MV-4-11 (cell line): ENCODE measurements around the gene PNPLA2.

Experiments
- DNase-seq: peaks from one replicate; lab custom pipeline; 2025; lab: John Stamatoyannopoulos, UW

Gene PNPLA2

DNA sequence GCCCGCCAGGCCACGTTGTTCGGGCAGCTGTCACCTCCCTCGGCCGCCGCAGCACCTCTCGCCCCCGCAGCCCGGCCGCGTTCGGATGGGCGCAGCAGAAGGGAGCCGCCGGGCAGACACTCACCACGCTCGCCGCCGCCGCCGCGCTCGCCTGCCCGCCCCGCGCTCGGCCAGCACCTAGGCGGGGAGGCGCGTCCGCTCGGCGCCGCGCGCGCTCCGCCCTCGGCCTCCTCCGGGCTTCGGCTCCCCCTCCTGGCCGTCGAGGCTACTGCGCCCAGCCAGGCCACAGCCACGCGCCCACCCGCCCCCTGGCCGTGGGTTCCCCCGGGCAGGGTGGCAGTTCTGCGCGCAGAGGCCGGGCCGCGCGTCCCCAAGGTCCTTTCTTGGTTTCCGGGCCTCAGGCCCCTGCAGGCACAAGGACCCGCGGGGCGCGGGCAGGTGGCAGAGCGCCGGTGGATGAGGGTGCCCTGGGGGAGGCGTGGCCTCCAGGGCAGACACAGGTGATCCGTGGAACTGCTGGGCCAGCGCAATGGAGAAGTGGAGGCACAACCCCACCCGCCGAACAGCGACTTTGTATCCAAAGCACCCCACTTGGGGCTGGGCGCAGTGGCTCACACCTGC, 20.5 kb upstream of the PNPLA2 start, which contains the start of gene SLC25A22:
Gene SLC25A22, minus strand, starts transcription at position 189 of the 621 bp plus-strand sequence. CDS start 3,275 bp downstream, outside the sequence.
- DNase-seq, result peak; percentile 63

DNA sequence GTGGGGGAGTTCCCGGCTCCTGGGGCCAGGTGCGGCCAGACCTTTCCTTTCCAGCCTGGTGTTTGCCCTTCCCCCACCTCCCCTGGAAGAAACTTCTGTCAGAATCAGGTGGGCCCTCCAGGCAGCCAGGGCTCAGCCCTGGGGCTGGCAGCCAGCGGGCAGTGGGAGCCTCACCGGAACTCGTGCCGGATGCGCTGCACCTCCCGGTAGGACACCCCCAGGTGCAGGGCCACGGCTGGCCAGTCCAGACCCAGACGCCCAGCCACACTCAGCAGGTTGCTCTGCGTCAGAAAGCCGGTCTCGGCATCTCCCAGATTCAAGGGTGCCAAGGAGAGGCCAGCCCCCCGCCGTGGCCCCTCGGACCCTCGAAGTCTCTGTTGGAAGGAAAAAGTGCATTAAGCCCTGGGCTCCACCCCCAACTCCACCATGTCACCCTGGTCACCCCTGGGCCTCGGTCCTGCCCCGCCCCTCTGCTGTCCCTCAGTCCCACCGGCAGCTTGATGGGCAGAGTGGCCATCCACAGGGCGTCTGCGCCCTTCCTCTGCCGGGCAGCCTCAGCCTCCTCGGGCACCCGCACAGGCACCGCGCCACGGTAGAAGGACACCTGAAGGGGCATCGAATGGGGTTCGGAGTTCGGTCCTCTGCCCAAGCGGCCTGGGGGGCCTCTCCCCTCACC, 18.9 kb upstream of the PNPLA2 start:
- DNase-seq, result no peak

DNA sequence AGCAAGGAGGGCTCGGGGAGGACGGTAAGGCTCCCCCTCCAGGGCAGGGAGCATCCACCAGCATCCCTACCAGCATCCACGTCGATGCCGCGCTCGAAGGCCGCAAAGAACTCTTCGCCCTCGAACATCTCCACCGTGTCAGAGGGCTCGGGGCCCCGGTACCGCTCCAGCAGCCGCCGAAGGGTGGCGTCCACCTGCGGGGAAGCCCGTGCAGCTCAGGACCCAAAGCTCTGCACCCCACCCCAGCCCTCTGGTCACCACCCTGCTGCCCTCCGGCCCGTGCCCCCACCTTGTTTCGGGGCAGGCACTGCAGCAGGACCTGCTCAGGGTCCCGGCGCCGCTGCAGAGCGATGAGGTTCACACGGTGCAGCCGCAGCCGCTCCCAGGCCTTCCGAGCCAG, 18.2 kb upstream of the PNPLA2 start:
- DNase-seq, result no peak

DNA sequence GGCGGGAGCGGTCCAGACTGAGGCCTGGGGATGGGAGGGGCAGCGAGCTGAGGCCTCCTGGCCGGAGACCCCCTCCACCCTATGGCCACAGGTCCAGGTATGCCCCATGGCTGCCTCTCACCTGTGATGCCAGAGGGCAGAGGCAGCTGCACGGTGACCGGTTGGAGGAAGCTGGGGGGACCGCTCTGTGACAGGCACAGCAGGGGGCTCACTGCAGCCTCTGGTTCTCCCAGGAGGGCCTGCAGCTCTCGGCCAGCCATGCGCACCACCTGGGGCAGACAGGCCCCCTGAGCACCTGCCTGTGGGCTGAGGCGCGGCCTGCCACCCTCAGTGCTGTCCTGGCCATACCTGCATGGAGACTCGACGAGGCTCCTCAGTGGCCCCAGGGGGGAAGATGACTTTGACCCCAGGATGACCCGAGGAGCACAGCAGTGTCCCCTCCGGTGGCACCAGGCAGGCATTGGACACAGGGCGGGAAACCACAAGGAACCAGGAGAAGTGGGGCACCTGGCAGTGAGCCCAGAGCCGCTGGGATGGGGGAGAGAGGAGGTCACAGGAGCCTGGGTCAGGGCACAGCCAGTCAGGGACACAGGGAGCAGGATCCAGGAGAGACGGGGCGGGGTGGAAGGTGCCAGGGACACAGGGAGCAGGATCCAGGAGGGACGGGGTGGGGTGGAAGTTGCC, 17.5 kb upstream of the PNPLA2 start:
- DNase-seq, result no peak

DNA sequence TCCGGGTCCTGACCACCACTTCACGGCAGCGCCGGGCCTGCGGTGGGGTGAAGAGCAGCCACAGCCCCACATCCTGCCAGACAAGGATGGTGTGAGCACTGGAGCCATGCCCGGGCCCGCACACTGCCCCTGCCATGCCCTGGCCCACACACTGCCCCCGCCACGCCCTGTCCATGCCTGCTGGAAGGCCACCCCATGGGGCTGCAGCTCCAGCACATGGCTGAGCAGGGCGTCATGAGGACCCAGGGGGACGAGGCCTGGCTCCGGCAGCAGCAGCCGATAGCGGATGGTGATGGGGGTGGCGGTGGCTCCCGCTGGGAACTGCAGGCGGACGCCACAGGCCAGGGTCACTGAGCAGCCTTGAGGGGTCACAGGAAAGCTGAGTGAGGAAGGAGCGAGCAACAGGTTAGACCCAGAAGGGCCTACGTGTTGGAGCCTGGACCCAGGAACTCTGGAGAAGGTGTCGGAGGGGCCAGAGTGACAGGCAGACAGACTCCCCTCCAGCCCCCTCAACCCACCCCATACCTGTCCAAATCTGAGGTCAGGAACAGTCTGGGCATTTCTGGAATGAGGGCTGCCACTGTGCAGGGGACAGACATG, 16.6 kb upstream of the PNPLA2 start:
- DNase-seq, result no peak

DNA sequence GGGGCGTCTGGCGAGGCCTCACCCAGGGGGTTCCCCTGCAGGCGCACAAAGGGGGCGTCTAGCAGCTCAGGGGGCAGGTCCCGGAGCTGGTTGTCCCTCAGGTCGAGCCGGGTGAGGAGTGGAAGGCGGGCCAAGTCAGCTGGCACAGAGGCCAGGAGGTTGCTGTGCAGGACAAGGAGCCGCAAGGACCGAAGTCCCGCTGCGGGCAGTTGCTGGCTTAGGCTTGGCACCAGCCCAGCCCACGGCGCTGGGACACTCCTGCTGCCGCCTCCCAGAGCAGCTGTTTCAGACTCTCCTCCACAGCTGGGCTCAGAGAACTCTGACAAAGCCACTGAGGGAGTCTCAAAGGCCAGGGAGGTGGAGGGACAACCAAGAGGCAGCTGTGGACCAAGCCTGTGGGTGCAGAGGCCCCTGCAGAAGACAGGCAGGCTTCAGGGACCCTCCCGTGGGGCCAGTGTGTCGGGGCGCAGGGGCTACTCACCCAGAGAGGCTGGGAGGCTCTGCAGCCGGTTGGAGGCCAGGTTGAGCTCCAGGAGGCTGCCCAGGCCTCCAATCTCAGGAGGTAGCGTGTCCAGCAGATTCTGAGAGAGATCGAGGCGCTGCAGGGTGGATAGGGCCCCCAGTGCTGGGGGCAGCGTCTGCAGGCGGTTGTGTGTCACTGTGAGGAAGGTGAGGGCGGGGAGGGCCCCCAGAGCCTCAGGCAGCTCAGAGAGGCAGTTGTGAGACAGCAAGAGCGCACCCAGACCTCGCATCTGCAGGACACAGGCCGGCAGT, 15.8 kb upstream of the PNPLA2 start:
- DNase-seq, result no peak

DNA sequence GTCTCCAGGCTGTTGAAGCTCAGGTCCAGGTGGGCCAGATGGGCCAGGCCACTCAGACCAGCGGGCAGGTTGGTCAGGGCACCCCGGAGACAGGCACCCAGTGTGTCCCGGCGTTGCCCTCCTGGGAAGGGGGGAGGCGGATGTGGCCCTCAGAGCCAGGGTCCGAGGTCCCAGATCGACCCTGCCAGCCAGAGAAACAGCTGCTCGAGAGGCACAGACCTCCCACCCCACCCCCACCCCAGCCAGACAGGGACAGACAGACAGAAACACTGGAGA, 15.3 kb upstream of the PNPLA2 start:
- no peak for DNase-seq

DNA sequence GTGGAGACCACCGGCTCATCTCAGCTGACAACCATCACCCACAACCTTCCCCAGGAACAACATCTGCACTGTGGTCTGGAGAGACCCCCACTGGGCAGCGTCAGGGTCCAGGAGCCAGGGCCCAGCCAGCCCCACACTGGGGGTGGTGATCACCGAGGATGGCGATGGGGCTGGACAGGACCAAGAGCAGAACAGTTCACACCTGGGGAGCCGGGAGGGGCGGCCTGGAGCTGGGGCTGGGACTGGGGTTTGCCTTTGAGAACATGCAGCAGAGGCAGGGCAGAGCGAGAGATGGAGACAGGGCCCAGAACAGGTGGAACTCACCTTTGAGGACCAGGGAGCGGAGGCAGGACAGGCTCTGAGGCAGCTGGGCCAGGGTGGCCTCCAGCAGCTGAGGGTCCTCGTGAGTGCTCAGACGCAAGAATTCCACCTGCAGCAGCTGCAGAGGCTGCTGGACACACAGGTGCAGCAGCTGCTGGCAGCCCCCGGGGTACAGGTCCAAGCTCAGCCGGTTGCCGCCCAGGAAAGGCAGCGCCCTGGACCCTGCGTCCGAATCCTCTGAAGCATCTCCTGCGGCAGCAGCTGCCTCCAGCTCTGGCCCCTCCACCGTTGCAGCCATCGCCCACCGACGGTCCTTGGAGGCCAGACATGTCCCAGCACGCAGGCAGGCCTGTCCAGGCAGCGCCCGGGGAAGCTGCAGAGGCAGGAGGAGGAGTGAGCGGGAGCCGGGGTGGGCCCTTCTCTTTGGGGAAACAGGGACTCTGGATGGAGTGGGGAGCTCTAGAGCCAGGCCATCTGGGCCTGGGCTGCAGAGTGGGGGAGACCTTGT, 14.7 kb upstream of the PNPLA2 start:
- no peak for DNase-seq

DNA sequence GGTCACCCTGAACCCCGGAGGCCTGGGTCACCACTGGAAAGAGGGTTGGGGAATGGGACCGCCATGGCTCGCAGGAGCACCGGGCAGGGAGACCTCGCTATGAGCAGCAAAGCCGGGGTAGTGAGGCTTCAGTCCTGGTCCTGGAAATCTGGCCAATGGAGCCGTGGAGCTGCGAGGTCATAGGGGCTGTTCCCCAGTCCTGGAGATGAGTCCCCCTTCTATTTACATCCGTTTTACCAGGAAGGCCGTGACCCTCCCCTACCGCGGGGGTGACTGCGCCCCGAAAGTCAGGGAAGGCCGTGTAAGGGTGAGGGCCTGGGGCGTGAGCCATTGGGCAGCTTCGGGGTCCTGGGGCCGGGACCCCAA, 14.1 kb upstream of the PNPLA2 start:
- no peak for DNase-seq

DNA sequence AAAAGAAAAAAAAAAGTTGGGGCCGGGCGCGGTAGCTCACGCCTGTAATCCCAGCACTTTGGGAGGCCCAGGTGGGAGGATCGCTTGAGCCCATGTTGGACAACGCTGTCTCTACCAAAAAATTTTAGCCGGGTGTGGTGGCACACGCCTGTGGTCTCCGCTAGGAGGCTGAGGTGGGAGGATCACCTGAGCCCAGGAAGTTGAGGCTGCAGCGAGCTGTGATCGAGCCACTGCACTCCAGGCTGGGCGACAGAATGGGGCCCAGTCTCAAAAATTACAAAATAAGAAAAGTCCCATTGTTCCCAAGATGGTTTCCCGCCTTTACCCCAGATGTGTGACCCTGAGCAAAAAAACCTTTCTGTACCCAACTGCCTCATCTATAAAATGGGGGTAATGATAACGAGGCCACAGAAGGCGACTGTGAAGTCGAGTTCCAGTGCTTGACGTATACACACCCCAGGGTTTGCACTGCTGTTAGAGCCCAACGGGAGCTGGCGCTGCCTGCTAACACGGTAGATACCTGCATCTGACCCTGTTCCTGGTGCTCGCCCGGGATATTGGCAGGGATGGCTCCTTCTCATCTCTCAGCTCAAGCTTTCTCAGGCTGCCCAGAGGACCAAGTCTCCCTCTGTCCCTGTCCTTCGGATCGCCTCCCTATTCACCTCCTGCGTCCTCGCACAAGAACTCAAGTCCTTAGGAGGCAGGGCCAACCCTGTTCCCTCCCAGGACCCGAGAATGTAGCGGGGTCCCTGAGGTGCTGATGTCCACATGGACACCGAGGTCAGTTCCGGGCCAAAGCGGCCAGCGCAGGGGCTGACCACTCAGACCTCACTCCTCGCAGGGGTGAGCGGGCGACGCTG, 10.1 kb upstream of the PNPLA2 start:
- no peak for DNase-seq

DNA sequence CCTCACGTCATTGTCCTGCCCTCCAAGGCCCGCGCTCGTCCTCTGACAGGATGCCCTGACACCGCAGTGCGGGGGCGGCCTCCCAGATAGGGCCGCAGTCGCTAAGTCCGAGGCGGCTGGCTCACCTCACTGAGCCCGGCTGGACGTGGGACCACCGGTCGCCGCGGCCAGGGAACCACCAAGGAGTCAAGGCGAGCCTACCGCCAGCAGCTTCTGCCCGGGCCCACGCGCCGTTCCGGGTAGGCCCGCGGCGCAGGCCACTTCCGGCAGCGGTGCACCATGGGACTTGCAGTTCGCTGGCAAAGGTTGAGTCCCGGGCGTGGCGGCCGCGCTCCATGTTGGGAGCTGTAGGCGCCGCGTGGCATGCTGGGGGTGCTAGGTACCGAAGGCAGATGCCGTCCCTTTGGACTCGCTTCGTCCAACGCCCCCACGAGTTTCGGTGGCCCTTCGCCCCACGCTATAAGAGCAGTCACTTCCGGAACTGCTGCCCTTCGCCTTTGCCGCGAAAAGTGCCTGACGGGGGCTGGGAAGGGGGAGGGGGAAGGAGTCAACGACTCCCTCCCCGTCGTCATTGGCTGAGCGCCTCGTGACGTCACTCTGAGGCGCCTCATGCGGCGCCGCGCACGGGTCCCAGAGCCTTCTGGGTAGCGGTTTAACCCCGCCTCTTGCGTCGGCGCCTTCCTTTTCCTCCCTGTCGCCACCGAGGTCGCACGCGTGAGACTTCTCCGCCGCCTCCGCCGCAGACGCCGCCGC, 9.3 kb upstream of the PNPLA2 start, which contains the start of gene RPLP2:
Gene RPLP2, plus strand, starts transcription at position 681 of the 753 bp plus-strand sequence. CDS start 268 bp downstream, outside the sequence.
- DNase-seq, result peak; percentile 97

DNA sequence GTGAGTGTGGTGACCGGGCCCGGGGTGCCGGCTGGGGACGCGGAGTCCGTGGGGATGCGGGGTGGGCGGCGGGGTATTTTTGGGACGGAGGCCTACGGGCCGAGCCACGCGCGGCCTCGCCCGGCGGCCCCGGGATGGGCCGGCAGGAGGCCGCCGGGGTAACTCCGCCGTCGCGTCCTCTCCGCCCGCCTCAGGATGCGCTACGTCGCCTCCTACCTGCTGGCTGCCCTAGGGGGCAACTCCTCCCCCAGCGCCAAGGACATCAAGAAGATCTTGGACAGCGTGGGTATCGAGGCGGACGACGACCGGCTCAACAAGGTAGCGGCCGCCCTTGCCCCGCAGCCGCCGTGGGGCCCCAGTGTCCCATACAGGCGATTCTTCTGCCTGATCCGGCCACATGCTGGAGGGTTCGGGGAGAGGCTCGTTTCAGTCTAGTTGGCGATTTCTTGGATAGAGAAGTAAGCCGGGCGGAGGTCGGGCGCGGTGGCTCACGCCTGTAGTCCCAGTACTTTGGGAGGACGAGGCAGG, 8.6 kb upstream of the PNPLA2 start:
- no peak for DNase-seq

DNA sequence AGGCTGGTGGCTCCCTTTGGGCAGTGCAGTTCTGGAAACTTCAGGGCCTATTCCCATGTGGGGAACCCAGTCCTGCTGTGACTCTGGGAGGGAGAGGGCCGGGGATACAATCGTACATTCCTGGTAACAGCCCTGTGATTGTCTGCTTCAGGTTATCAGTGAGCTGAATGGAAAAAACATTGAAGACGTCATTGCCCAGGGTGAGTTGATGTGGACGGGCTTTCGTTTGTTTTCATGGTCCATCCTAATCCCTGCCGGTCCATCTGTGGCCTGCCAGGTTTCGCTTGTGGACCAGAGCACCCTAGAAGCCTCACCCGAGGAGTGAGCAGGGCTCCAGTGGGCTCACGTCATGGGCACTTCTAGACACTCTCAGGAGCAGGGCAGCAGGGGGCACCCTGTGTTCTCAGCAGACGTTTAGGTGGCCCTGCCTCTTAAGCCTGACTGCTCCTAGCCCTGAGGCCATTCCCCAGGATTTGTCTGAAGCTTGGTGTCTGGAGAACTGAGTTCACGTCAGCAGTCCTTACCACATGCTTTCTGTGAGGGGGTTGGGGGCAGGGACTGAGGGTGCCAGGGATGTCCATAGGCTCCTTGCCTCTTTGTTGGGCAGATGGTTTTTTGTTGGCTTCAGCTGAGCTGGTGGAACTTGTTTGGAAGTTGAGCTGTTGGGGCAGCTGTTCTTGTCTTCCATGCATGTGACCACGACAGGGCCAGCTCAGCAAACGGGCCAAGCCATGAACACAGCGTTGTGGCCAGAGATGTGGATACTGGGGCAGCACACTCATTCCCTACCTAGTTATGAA, 7.1 kb upstream of the PNPLA2 start:
- no peak for DNase-seq

DNA sequence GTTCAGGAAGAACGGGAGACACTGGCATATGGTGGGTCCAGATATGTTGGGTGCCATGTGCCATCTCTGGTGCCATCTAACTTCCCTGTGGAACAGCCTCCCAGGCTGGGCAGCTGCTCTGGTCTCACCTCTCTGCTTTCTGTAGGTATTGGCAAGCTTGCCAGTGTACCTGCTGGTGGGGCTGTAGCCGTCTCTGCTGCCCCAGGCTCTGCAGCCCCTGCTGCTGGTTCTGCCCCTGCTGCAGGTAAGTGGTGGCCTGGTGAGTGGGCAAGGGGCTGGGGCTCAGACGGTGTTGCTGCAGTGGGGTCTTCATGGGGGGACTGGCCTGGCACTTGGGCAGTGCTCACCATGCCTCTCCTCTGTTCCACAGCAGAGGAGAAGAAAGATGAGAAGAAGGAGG, 6.3 kb upstream of the PNPLA2 start:
- DNase-seq, result no peak

DNA sequence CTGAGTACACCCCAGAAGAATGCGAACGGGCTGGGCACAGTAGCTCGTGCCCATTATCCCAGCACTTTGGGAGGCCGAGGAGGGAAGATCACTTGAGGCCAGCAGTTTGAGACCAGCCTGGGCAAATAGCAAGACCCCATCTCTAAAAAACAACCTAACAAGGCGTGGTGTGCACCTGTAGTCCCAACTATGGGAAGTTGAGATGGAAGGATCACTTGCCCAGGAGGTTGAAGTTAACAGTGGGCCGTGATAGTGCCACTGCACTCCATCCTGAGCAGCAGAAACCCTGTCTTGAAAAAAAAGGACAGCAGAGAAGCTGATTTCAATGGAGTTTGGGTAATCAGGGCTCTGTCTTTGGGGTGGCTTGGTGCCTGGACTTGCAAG, 5.7 kb upstream of the PNPLA2 start:
- no peak for DNase-seq

DNA sequence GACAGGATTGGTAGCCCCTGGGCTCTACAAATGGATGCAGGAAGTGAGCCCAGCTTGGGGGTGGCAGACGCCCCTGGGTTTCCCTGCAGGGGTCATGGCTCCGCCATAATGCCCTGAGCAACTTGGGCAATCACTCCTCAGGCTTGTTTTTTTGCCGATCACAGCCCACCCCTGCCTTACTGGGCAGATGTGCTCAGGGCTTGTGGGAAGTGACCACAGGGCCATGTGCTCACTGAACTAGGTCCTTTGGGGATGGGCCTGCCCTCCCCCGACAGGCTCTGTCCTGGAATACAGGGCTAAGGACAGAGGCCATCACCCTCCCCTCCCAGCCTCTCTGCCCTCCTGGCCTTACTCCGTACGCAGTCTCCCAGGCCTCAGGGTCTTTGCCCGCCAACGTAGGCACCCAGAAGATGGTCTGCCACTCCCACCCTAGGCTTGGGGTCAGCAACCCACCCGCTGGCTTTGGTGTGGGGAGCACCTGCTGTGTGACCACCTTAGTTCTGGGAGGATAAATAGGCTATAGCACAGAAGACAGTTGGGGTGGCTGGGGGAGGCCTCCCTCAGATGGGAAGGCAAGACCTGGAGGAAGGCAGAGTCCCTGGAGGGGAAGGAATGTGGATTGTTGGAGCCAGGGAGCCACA, 5.1 kb upstream of the PNPLA2 start:
- peak; percentile 38 for DNase-seq

DNA sequence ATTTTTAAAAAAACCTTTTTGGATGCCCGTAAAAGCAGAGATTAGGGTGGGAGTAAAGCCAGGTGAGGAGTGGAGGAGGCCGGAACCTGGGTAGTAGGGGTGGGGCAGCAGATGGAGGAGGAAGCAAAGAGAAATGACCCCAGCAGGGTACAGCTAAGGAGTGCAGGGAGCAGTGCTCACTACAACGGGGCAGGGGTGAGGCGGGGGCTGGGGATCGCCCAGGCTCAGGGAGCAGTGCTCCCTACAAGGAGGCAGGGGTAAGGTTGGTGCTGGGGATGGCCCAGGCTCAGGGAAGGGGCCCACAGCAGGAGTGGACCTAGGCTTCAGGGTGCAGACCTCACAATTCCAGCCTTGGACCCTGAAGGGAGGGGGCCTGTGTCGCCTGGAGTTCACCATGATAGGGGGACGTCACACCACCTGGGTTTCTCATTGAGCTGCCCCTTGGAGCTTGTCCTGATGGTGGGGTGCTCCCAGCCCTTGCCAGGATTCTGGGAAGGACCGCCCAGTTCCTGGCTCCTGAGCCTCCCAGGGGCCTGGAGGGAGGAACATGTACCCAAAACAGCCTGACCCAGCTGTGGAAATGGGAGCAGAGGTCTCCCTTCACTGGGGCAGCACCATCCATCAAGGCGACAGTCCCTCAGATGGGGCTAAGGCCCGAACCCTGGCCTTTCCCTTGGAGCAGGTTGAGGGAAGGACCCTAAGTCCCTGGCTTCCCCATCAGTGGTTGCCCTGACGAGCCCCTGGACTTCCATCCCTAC, 2.9 kb upstream of the PNPLA2 start:
- DNase-seq, result no peak

DNA sequence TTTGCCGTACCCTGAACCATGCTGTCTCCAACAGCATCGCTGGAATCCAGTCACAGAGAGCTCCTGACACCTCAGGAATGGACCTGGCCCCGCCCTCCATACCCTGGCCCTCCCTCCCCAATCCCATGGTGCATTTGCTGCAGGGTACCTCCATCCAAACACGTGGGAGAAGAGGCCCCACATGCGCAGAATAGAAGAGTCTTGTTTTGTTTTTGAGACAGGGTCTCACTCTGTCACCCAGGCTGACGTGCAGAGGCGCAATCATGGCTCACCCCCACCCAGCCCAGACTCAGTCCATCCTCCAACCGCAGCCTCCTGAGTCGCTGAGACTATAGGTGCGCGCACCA, 2.3 kb upstream of the PNPLA2 start:
- DNase-seq, result no peak
